OCI-LY7 (cell line): ENCODE data around the gene VTI1A.

Experiments used
- CTCF ChIP-seq: fragments of 200-600 bp; sonication (generic); conservative IDR thresholded peaks from 2 replicates; pipeline ENCODE4 v1.5.1; 2014; ENCODE audit warnings: mild to moderate bottlenecking, antibody characterized with exemption, low read length, moderate library complexity, mixed read lengths
- EZH2phosphoT487 ChIP-seq: fragments of 200-600 bp; sonication (generic); IDR thresholded peaks from 2 replicates; pipeline ENCODE4 v1.6.1; 2018; ENCODE audit warnings: low read depth, borderline replicate concordance, mild to moderate bottlenecking, mixed run types, antibody characterized with exemption, low read length, moderate library complexity, mixed read lengths

GRCh38 chr10:112671743-112672142 lies 224.7 kb downstream of the VTI1A start:
- TF ChIP-seq CTCF (no peak), EZH2phosphoT487 (no peak)
